Measurements from ENCODE around the gene LUZP1.

- TF ChIP-seq POLR2A (IDR thresholded peaks at IDR 0.05): no peak
- TF ChIP-seq, protein P1, sequence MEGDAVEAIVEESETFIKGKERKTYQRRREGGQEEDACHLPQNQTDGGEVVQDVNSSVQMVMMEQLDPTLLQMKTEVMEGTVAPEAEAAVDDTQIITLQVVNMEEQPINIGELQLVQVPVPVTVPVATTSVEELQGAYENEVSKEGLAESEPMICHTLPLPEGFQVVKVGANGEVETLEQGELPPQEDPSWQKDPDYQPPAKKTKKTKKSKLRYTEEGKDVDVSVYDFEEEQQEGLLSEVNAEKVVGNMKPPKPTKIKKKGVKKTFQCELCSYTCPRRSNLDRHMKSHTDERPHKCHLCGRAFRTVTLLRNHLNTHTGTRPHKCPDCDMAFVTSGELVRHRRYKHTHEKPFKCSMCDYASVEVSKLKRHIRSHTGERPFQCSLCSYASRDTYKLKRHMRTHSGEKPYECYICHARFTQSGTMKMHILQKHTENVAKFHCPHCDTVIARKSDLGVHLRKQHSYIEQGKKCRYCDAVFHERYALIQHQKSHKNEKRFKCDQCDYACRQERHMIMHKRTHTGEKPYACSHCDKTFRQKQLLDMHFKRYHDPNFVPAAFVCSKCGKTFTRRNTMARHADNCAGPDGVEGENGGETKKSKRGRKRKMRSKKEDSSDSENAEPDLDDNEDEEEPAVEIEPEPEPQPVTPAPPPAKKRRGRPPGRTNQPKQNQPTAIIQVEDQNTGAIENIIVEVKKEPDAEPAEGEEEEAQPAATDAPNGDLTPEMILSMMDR (IDR thresholded peaks at IDR 0.05): no peak
Measured at GRCh38 chr1:23169195-23169575, 529 bp upstream of the LUZP1 start.
